Measurements from ENCODE around the gene JUN. TPM values are rescaled to one million over a fixed set of nuclear protein-coding genes. Genes with fewer than 3 reads are reported as not detected.

The JUN gene
- total and polyA plus RNA-seq, 2 of the 13 experiments (the other 11 are each of a cell fraction or from before 2014, with no cell fraction given): 18.2 to 22.3 TPM

DNA sequence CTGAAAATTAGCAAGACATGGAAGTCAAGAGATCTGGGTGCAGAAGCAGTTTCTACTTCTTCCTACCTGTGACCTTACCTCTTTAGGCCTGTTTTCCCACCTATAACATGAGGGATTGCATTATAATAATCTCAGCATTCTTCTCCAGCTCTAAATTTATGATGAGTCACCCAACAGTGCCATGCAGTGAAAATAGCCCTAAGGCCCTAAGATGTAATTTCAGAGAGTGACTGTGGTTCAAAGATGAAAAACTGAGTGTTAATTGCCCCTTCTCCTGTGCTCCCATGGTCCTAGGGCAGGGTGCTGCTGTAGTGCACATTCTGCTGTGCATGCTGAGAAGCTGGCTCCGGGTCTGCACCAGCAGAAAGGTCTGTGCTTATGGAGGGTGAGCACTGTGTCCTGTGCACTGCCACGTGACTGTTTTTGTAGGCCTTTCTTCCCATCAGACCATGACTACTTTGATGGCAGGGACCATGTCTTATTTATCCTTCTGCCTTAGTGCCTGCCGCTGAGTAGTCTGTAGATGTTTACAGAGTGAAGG is 29.7 kb downstream of the JUN start:
- Histone ChIP-seq H3K9me3 (ENCODE audit: low read length) (no peaks in the 10 kb centered on the region), H3K9ac (ENCODE audit: insufficient read depth, low read depth, low read length) (peak overlapping the region; percentile 30), H3K4me1 (ENCODE audit: insufficient read depth, low read length) (peaks cover 85% of the 10 kb centered on the region), H3K36me3 (replicated peaks in 1 of 2; ENCODE audit: control insufficient read depth in 1 of 2, insufficient read depth in 2 of 2, low read length in 2 of 2) (no peaks in the 10 kb centered on the region), H3K27ac (ENCODE audit: extremely low read length, insufficient read depth, low read length) (peak overlapping the region; percentile 79), H3K27me3 (ENCODE audit: control insufficient read depth in 1 of 2, insufficient read depth in 2 of 2, low read length in 2 of 2) (no peaks in the 10 kb centered on the region), H3K4me3 (replicated peaks in 1 of 3; ENCODE audit: insufficient read depth in 1 of 3, low read depth in 2 of 3, low read length in 3 of 3) (no peak overlapping the region), H4K20me1 (ENCODE audit: insufficient read depth, low read length) (no peaks in the 10 kb centered on the region), H2AFZ (ENCODE audit: low read length) (no peak overlapping the region), H3K79me2 (ENCODE audit: insufficient read depth, low read length) (no peaks in the 10 kb centered on the region), H3K4me2 (ENCODE audit: low read depth, low read length) (peak overlapping the region; percentile 65)
- no TSS peak for BruUV-seq (replicated peaks)
- FAIRE-seq (no peak), DNase-seq (ENCODE audit: low spot score) (no peak), ATAC-seq (no peak)
- intact Hi-C loops (cut with micrococcal nuclease; ENCODE audit: unreplicated experiment): loop anchor here (1.0 kb wide), 1 partner anchor 8 kb away; no protein-coding TSS in a partner anchor
- POLR2A ChIA-PET: interaction anchor here (0.8 to 2.5 kb wide), 4 partner anchors 9 to 29 kb away, joined by 3 to 21 read pairs (median 11); partner anchors contain the start of gene JUN
- 78% methylated on average over 3 of the region's 3 CpGs for WGBS (ENCODE audit: low lambda C conversion rate)
- TF ChIP-seq TOPORS (CRISPR knock-in tag; IDR thresholded peaks at IDR 0.05) (no peak), FOXP1 (IDR thresholded peaks at IDR 0.05) (no peak), FOXP1 (CRISPR knock-in tag; IDR thresholded peaks at IDR 0.05) (no peak), ZFX (CRISPR knock-in tag; IDR thresholded peaks at IDR 0.05; ENCODE audit: low read depth) (0 out of 2 replicates have a peak, but pooled peaks have one; percentile 24), HOXA9 (CRISPR knock-in tag; IDR thresholded peaks at IDR 0.05; ENCODE audit: borderline replicate concordance) (no peak), TBL1XR1 (IDR thresholded peaks at IDR 0.05; ENCODE audit: borderline replicate concordance, low read length, partially characterized antibody) (no peak), FOXA1 (IDR thresholded peaks at IDR 0.05) (no peak), FOXA1 (CRISPR knock-in tag; IDR thresholded peaks at IDR 0.05) (peak; percentile 33; the same call in 1 of the 2 replicates), ZFP41 (CRISPR knock-in tag; IDR thresholded peaks at IDR 0.05; ENCODE audit: borderline replicate concordance) (no peak), HOXA5 (CRISPR knock-in tag; IDR thresholded peaks at IDR 0.05) (no peak), MAFK (conservative IDR thresholded peaks at IDR 0.05 in 1 of 2, IDR thresholded peaks at IDR 0.05 in 1 of 2; ENCODE audit: low read length in 2 of 2) (0 out of 4 replicates have a peak, but pooled peaks of 1 of the 2 experiments have one; percentile 18), MEIS2 (CRISPR knock-in tag; IDR thresholded peaks at IDR 0.05) (no peak), FOXA3 (CRISPR knock-in tag; IDR thresholded peaks at IDR 0.05) (peak; percentile 21; the same call in 1 of the 2 replicates), NFE2L2 (IDR thresholded peaks at IDR 0.05; ENCODE audit: low read length) (peak; percentile 82), NRL (CRISPR knock-in tag; IDR thresholded peaks at IDR 0.05; ENCODE audit: borderline replicate concordance) (no peak)
- TF ChIP-seq, protein P1, sequence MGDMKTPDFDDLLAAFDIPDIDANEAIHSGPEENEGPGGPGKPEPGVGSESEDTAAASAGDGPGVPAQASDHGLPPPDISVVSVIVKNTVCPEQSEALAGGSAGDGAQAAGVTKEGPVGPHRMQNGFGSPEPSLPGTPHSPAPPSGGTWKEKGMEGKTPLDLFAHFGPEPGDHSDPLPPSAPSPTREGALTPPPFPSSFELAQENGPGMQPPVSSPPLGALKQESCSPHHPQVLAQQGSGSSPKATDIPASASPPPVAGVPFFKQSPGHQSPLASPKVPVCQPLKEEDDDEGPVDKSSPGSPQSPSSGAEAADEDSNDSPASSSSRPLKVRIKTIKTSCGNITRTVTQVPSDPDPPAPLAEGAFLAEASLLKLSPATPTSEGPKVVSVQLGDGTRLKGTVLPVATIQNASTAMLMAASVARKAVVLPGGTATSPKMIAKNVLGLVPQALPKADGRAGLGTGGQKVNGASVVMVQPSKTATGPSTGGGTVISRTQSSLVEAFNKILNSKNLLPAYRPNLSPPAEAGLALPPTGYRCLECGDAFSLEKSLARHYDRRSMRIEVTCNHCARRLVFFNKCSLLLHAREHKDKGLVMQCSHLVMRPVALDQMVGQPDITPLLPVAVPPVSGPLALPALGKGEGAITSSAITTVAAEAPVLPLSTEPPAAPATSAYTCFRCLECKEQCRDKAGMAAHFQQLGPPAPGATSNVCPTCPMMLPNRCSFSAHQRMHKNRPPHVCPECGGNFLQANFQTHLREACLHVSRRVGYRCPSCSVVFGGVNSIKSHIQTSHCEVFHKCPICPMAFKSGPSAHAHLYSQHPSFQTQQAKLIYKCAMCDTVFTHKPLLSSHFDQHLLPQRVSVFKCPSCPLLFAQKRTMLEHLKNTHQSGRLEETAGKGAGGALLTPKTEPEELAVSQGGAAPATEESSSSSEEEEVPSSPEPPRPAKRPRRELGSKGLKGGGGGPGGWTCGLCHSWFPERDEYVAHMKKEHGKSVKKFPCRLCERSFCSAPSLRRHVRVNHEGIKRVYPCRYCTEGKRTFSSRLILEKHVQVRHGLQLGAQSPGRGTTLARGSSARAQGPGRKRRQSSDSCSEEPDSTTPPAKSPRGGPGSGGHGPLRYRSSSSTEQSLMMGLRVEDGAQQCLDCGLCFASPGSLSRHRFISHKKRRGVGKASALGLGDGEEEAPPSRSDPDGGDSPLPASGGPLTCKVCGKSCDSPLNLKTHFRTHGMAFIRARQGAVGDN (CRISPR knock-in tag; IDR thresholded peaks at IDR 0.05): peak; percentile 39; the same call in 1 of the 2 replicates
- TF ChIP-seq, protein P2, sequence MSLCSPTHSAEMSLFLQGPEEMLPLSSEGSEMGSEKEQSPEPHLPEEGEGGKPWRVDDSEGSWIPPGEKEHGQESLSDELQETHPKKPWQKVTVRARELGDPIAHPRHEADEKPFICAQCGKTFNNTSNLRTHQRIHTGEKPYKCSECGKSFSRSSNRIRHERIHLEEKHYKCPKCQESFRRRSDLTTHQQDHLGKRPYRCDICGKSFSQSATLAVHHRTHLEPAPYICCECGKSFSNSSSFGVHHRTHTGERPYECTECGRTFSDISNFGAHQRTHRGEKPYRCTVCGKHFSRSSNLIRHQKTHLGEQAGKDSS (CRISPR knock-in tag; IDR thresholded peaks at IDR 0.05; ENCODE audit: borderline replicate concordance, low read depth): peak; percentile 93
- CTCF ChIA-PET (ENCODE audit: low intra/inter-chr PET ratio, low total read pairs): no interaction called here
- in situ Hi-C loops (cut with HindIII; ENCODE audit: extremely low pct_ligation_motif_present, low pct_unique_long_range_greater_than_20kb): no loop called here

All from HepG2 (cell line).